SIG-M5 treated with dmso at 0.1 percent for 504 hours (cell line): ENCODE data around the gene KCNQ5.

Experiments used
- DNase-seq: peaks from one replicate; lab custom pipeline; 2025; ENCODE audit not compliant: unreplicated experiment; lab: John Stamatoyannopoulos, UW

Gene KCNQ5

DNA sequence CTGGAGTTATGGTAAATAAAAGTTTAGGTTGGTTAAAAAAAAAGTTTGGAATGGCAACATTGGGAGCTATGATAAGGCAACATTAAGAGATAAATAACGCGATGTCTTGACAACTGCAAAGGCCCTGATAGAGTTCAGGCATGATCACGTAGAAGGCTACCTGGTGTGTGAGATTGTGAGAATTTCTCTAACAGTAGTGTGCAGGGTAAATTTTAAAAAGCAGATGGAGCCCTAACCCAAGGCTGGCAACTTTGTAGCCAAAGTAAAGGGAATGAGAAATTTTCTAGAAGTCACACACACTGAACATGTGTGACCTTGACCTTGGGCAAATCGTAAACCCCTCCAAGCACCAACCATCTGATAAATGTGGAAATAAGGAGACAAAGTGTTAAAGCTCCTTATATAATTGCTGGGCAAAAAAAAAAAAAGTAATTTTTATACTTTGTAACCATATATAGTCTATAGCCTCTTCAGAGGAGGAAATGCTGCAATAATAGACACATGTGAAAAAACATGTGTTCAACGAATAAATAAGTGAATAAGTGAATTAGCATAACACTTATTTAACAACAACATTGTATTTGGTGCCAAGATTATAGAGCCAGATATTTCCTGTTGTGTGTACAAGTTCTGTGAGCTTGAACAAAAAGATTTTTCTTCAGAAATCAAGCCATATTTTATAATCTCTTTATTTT, 18.2 kb downstream of the KCNQ5 start:
- no peak for DNase-seq

DNA sequence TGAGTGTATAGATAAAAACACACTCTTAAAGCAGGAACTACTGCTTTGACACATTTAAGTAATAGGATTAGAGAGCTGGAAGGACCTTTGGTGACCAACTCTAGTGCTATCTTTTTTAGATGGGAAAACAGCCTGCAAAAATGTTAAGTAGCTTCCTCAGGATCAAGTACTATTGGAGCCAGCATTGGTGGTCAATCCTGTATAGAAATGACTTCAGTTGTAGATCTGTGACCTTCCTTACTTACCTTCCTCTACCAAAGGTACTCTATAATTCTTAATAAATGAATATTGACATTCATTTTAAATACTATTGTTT, 18.7 kb downstream of the KCNQ5 start:
- no peak for DNase-seq

DNA sequence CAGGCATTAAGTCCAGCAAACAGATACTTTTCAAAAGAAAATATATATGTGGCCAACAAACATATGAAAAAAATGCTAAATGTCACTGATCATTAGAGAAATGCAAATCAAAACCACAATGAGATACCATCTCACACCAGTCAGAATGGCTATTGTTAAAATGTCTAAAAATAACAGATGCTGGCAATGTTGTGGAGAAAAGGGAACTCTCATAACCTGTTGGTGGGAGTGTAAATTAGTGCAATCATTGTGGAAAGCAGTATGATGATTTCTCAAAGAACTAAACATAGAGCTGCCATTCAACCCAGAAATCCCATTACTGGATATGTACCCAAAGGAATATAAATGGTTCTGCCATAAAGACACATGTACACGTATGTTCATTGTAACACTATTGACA, 20.6 kb downstream of the KCNQ5 start:
- no peak for DNase-seq

DNA sequence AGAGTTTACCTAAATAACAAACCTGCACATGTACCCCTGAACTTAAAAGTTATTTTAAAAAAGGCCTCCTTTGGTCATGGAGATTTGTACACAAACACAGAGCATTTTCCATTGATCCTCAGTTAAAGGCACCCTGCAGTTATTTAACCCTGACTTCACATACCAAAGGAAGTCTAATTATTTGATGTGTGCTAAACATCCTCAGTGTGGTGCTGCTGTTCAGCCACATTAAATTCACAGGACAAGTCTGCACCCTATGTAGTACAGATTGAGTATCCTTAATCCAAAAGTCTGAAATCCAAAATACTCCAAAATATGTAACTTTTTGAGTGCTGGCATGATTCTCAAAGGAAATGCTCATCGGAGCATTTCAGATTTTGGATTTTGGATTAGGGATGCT, 21.4 kb downstream of the KCNQ5 start:
- no peak for DNase-seq

DNA sequence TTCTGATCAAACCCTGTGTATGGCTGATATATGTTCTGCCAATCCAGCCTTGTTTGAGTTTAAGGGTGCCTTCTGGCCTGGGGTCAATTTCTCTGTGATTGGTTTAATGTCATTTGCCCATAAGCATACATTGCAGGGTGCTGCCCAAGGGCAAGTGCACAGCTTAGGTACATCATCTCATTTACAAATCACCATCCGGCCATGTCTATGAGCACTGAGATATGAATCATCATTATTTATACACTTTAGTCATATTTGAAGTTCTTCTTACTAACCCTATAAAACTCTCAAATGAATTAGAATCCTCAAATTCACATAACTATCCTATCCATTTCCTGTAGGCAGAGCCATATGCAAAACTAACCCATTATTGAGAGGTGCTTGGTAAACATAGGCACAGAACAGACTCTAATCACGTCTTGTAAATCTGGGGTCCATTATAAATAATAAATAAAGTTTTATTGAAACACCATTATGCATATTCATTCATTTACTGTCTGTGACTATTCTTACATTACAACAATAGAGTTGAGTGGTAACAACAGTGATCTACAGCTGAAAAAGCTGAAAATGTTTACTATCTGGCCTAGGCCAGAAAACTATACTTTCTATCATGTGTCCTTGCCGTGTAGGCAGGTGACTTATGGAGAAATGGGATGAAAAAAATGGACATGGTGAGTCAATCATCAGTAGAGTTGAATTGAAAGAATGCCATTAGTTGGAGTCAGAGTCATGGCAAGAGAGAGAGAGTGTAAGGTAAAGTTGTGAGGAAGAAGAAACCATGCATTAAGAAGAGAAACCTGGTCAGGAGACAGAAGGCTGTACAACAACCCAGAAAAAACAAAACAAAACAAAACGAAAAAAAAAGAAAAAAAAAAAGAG, 25.0 kb downstream of the KCNQ5 start:
- DNase-seq, result no peak

DNA sequence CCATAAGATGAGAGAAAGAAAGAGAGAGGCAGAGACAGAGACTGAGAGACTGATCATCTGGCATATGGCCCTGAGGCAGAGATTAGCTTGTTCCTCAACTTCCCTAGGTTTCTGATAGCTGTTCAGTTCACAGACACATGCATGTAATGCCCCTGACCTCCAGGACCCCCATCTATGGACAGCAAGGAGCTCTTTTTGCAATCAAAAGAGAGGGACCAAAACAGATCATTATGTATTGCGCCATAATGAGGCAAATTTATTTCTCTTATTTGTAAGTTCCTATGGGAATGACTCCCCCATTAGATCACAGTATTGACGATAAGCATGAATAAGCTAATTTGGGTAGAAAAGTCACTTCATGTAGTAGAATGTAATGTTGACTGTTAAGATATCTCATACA, 25.6 kb downstream of the KCNQ5 start:
- no peak for DNase-seq

DNA sequence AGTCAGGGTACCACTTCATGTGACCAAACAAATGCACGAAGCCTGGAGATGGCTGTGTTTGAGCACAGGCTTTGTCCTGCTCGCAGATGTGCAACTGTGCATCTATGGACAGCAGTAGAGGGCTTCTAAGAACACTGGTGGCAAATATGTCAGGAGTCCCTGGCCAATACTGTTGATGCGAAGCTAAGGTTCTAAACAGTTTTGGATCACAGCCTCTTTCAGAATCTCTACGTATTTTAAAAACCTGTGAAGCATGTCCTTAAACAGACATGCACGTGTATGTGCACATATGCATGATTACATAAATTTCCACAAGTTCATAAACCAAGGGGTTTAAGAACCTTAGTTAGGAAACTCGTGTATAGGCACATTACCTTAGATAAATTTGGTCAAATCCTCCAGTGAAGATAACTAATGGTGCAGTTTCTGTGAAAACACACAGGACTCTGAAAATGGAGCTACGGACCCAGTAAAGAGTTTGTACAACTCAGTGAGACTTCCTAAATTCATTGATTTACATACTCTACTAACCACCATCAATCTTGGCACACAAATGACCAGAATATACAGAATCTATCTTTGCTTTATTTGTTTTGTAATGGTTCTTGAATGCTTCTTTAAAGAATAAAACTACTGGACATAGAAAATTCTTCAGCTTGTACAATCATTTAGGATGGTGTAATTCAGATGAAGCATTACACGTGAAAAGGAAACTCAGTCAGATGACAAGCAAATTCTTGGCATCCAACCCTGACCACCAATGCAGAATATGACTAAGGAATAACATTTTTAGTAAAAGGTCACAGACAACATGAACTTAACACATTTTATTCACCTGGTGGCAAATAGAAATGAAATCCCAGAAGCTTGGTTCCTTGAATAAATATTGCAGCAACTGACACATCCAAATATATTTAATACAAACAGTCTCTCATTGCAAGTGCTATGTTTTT, 27.4 kb downstream of the KCNQ5 start:
- no peak for DNase-seq

DNA sequence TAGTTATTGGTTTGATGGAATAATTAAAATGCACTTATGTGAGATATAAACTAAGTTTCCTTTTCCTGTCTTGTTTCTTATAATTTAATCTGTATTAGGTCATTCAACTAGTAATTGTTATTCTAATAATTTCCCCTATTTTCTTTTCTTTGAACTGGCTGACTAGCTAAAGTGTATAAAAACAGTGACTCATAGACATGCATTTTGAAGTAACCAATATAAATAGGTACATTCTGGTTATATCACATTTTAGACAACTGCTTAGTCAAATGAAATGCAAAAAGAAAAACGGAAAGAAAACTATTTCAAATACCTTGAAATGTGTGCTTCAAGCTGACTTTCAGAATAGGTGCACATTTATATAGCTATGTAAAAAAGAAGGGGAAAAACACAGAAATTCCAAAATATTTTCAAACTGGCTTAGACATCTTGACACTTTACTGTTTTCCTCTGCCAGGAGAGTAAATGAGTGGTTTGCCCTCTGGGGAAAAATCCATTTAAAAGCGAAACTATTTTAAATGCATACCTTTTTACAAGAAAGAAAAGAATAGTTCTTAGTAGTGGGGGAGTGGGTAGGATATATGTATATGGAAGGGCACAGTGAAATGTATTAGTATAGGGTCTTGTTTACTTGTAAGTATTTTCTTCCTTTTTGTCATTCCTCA, 28.3 kb downstream of the KCNQ5 start:
- DNase-seq, result no peak

DNA sequence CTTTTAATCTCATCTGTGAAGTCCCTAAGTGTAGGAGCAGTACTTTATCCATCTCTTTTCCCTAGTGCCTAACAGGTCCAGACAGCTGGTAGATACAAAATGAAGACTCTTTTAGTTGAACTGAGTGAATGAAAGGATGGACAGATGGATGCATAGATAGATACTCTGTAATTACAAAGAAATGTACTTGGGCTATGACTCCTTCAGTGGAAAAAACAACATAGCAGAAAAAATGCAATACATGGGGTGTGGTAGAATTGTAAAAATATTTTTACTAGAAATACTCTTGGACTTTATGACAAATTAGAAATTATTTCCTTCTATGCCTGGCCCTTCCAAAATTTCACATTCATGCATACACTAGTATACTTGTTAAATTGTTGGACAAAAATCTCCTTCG, 29.3 kb downstream of the KCNQ5 start:
- DNase-seq, result no peak

DNA sequence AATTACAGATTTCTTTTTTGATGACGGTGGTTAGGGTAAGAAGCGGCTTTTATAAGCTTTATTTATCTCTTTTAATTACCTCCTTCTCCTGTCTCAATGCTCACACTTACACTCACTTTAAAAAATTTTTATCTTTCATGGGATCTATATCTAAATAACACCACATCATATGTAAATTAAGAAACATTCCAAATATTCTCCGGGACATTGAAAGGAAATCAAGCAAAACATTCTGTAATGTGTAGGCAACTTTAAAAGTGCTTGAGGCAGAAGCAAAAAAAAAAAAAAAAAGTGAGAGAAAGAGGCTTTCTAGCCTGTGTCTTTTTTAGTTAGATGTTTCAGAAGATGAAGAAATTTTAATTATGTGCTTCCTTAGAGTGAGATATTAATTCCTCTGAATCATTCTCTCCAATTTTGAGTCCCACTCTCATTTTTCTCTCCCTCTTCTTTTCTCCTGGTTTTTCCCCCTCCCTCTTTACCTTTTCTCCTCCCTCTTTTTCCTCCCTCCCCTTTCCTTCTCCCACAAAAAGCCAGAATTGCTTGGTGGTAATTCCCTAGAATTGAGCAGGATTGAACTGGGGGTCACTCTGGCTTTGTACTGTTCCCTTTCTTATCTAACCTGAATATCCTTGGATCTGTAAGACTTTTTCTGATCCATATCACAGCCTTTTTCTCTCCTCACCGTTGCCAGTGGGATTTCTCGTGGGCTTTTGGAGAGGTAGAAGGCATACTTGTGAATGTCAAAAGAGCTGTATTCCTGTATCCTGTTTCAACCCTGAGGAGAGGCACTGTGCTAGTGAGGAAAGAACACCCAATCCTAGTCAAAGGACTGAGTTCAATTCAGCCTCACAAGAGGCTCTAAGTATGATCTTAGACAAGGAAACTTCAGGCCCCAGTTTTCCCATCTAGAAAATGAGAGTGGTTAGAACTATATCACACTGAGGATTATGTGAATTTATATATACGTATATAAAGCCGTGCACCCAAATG, 30.4 kb downstream of the KCNQ5 start:
- no peak for DNase-seq

DNA sequence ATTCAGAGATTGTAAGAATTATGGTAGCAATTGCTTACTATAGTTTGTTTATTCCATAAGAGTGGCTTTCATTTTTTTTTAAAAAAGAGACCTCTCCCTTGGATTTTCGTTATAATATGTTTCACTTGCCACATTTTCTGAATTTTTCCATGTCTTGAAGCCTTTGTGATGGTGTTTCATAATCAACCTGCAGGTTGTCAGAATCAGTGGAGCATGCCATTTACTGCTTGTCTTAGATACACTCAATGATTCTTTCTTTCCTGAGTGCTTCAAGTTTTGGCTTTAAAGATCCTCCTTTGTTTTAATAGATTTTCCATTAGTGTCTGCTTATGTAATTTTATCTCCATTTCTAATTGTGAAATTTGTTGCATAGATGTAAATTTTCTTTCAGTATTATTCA, 31.2 kb downstream of the KCNQ5 start:
- no peak for DNase-seq

DNA sequence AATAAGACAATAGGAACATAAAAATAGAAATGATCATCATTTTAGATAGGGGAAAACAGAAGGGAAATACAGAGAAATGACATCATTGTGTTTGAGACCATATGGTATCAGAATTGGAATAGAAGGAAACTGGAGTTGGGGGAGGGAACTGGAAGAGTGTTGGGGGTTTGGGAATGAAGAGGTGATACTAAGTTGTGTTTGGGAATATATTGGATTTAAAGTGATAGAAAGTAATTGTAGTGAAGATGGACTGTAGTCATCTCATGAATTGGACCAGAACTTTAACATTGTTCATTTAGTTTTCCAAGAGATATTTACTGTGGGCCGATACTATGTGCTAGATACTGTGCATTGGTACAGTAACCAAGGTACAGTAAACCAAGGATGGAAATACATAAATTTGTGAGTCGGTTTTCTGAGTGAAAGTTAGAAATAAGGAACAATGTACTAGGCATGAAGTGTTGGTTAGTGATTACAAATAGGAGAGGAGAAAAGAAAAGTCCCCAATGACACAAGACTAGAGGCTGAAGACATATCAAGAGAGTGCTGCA, 32.3 kb downstream of the KCNQ5 start:
- peak; percentile 27 for DNase-seq

DNA sequence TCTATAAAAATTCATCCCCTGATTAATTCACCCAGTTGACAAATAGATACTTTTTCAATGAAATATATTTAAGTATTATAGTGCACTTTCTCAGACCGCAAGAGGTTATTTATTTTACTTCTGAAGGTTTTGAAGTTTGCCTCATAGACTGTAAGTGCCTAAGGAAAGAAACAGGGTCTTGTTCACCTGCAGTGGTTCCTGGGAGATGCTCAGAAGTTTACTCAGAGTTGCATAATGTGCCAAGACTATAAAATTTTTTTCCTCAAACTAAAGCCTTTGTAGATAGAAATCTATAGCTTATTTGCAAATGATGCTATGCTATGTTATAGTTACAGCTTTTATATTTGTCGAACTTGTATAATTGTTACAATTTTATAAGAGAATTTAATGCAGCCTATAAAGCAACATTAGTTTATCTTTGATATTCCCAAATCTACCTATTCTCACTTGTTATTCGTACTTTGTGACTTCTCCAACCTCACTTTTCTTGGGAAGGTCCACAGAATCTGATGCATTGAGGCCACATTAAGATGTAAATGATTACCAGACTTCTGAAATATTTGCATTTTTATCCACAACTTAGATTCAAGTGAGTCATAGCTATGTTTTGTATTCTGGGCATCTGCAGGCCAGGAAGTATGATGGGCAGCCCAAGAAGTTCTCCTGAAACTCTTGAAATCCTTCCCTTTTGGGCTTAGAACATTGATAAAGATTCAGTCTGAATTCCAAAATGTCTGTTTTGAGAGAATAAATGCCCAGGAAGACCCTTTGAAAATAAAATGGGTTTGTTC, 35.7 kb downstream of the KCNQ5 start:
- DNase-seq, result no peak

DNA sequence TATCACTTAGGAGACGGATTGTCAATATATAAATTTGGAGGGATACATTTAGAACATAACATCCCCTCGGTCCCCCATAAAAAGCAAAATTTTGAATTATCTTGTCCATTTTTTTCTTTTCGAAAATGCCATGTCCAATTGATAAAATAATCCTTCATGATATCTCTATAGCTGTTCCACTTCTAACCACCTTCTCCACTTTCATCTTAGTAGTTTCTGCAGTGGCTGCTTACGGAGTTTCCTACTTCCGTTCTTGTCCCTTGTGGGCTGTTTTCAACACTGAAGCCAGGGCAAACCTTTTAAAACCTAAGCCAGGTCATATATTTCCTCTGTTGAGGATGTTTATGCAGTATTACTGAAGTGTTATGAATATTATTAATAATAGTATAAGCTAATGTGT, 37.9 kb downstream of the KCNQ5 start:
- no peak for DNase-seq

DNA sequence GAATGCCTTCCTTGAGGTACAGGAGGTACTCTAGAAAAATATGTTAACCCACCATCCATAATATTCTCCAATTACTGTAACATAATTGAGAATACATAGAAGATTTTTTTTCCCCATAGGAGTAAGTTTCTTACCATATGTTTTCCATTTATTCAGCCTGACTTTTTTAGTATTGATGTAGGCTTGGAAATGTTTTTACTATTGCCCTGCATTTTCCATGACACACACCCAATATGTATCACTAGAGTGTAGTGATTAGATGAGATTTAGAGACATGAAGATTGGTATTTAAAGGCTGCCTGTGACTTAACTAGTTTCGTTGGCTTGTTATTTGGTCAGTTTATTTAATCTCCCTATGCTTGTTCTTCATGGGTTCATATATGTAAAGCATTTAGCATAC, 39.5 kb downstream of the KCNQ5 start:
- DNase-seq, result no peak

DNA sequence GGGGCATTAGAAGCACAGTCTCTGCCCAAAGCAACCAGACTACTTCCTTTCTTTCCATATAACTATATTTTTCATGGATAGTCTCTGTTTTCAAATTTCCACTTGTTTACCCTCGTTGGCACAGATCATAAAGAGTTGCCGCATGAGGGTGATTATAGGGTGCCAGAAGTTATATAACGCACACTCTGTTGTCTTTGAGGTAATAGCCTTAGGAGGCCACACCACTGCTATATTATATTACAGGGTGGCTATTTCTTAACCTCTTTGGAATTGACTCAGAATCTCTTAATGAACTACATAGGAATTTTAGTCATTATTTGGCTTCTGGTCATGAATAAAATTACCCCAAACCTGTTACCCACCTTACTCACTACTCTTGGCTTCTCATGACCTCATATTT, 43.7 kb downstream of the KCNQ5 start:
- no peak for DNase-seq

DNA sequence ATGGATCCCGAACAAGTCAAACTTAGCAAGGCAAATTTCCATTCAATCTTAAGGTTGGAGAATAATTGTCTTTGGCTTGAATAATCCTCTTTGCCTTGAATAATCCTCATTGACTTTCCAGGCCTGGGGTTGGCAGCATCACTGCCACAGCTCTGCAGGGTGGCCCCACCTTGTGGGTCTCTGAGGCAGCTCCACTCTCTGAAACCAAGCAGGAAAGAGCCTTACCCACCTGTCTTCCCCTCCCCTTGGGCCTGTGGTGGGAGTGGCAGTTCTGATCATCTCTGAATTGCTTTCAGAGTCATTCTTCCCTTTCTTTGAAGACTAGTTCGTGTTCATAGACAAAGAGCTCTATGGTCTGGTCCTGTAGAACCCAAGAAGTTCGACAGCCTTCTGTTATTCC, 47.5 kb downstream of the KCNQ5 start:
- DNase-seq, result no peak

DNA sequence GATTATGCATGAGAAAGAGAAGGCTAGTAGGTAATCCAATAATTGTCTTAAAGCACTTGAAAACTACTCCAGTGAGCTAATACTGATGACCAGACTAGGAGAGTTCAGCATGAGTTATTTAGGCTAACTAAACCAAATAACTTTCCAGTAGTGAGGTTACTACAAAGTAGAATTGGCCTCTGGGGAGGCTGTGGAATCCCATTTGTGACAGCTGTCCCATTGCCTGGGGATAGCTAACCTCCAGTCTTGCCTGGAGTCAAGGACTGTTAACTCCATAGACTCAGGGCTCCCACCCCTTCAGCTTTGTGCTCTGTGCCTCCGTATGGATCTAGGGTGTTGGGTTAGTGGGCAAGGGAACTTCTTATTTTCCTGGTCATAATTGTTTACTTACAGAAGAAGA, 51.0 kb downstream of the KCNQ5 start:
- no peak for DNase-seq

DNA sequence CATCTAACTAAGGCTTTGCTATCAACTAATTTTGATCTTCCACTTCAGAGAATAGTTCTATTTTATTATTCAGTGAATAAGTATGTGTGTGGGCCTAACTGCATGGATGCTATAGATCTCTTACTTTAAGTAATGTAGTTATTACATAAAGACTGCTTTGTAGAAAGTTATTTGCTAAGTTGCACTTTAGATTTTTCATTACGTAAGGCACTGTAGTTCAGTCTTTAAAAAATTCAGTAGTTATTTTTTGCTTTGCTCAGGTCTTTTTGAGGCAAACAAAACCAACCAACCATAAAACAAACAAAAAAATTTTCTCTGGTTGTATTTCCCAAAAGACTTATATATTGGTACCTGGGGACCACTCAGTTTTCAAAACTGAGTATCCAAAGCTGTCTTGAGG, 53.0 kb downstream of the KCNQ5 start:
- DNase-seq, result no peak
